Muscle of leg (tissue), 11 donors: ENCODE measurements around the gene OTOG. TPM values are rescaled to one million over a fixed set of nuclear protein-coding genes. Genes with fewer than 3 reads are reported as not detected.

Source experiments
- DNase-seq: peaks from one replicate; pipeline ENCODE4 v3.0.0; 2013
- H3K27ac ChIP-seq: one replicate; pipeline ENCODE4 v1.5.1; 2013; ENCODE audit warnings: mild to moderate bottlenecking, low read length, control low read depth
- H3K27me3 ChIP-seq: one replicate; pipeline ENCODE4 v1.6.1; 2013; ENCODE audit warnings: low read length; ENCODE audit not compliant: control insufficient read depth, insufficient read depth
- H3K36me3 ChIP-seq: one replicate; pipeline ENCODE4 v1.6.1; 2013; ENCODE audit warnings: low read length; ENCODE audit not compliant: control insufficient read depth, insufficient read depth
- H3K4me1 ChIP-seq: one replicate; pipeline ENCODE4 v1.6.1; 2013; ENCODE audit warnings: low read length; ENCODE audit not compliant: control insufficient read depth, insufficient read depth
- H3K4me3 ChIP-seq: one replicate; pipeline ENCODE4 v1.5.1; 2013; ENCODE audit warnings: low read length, control low read depth
- H3K9me3 ChIP-seq: replicated peaks from 2 replicates; pipeline ENCODE4 v1.6.1; 2013; ENCODE audit warnings: low read depth, low read length; ENCODE audit not compliant: control insufficient read depth
- WGBS: methylation state at CpG from one replicate; pipeline ENCODE4 v1.1.5; 2013; ENCODE audit warnings: missing lambda C conversion rate; ENCODE audit not compliant: insufficient coverage; 5-methylcytosine and 5-hydroxymethylcytosine counted together
- polyA plus RNA-seq, 8 donors: library from polyadenylated mRNA; unstranded; fragments of 120-200 nt; gene quantifications; one replicate each; pipeline versions ENCODE4 v1.2.1 to v1.2.3, GENCODE V29; 2013; ENCODE audit warnings: inconsistent platforms in 1 of 8, low replicate concordance in 1 of 8; ENCODE audit not compliant: insufficient read length in 8 of 8, insufficient read depth in 1 of 8
- total RNA-seq: library from RNA; stranded (reverse); fragments of 120-200 nt; gene quantifications from one replicate; pipeline ENCODE4 v1.2.4, GENCODE V29; 2013

The OTOG gene
- total and polyA plus RNA-seq, 9 donors: under 0.01 to 0.05 (median 0.04) TPM; not detected in 4

GRCh38 chr11:17694494-17695110 is 147.5 kb downstream of the OTOG start:
- H3K4me3 ChIP-seq: no peak overlapping the region
- 81% methylated on average over 6 of the region's 10 CpGs for WGBS
- peaks cover 34% of the 10 kb centered on the region for H3K27me3 ChIP-seq
- peak overlapping the region; percentile 39 for H3K27ac ChIP-seq
- H3K36me3 ChIP-seq: no peaks in the 10 kb centered on the region
- peaks cover 68% of the 10 kb centered on the region for H3K4me1 ChIP-seq
- no peaks in the 10 kb centered on the region for H3K9me3 ChIP-seq
- DNase-seq: peak; percentile 68

GRCh38 chr11:17695454-17696441 is 148.7 kb downstream of the OTOG start:
- DNase-seq: peak; percentile 68

GRCh38 chr11:17696741-17697140 is 149.7 kb downstream of the OTOG start:
- H3K9me3 ChIP-seq: no peaks in the 10 kb centered on the region
- no peaks in the 10 kb centered on the region for H3K36me3 ChIP-seq
- peak overlapping the region; percentile 76 for H3K27ac ChIP-seq
- 79% methylated on average over 2 of the region's 5 CpGs for WGBS
- no peak overlapping the region for H3K4me3 ChIP-seq
- H3K4me1 ChIP-seq: peaks cover 80% of the 10 kb centered on the region
- peaks cover 34% of the 10 kb centered on the region for H3K27me3 ChIP-seq
- DNase-seq: no peak

More at GRCh38 chr11:17695454-17696441, 148.7 kb downstream of the OTOG start:
- peaks cover 74% of the 10 kb centered on the region for H3K4me1 ChIP-seq
- no peaks in the 10 kb centered on the region for H3K36me3 ChIP-seq
- H3K27me3 ChIP-seq: peaks cover 34% of the 10 kb centered on the region
- peak overlapping the region; percentile 76 for H3K27ac ChIP-seq
- peak overlapping the region; percentile 2 for H3K4me3 ChIP-seq
- no peaks in the 10 kb centered on the region for H3K9me3 ChIP-seq
- 4% methylated on average over 59 of the region's 68 CpGs for WGBS

Other genes with a start within 250 kb of the OTOG start
- gene NCR3LG1, start 195.5 kb upstream of the OTOG start, total RNA-seq: 0.44 TPM
- gene NCR3LG1, start 195.5 kb upstream of the OTOG start, polyA plus RNA-seq: under 1 TPM; 0.31 to 0.96 (median 0.36) TPM
- gene KCNJ11, start 158.6 kb upstream of the OTOG start, total RNA-seq: 12.9 TPM
- 10 to 100 TPM; 13.8 to 23.5 (median 18.6) TPM for gene KCNJ11, start 158.6 kb upstream of the OTOG start, polyA plus RNA-seq
- gene ABCC8, start 70.4 kb upstream of the OTOG start, total RNA-seq: 1.3 TPM
- 1 to 10 TPM; 1.6 to 4.1 (median 2.7) TPM for gene ABCC8, start 70.4 kb upstream of the OTOG start, polyA plus RNA-seq
- gene USH1C, start 2.8 kb upstream of the OTOG start, total RNA-seq: 0.22 TPM
- 10 to 100 TPM in 1 of 8 donors, 1 to 10 TPM in 1, under 1 TPM in 4, not detected in 2; 0.38 to 11.4 (median 0.48) TPM for gene USH1C, start 2.8 kb upstream of the OTOG start, polyA plus RNA-seq
- gene MYOD1, start 172.3 kb downstream of the OTOG start, total RNA-seq: 47.3 TPM
- gene MYOD1, start 172.3 kb downstream of the OTOG start, polyA plus RNA-seq: 10 to 100 TPM; 58.7 to 93.1 (median 71.2) TPM
- gene KCNC1, start 187.5 kb downstream of the OTOG start, total RNA-seq: 0.18 TPM
- 1 to 10 TPM in 4 of 8 donors, under 1 TPM in 4; 0.72 to 2.1 (median 1.1) TPM for gene KCNC1, start 187.5 kb downstream of the OTOG start, polyA plus RNA-seq